WI38 (cell line): ENCODE data around the gene EIF3A.

Source experiments
- H3K4me3 ChIP-seq: 2 replicates; pipeline ENCODE4 v1.5.1; 2011; ENCODE audit warnings: low read depth, mild to moderate bottlenecking, control low read depth, low read length
- CTCF ChIP-seq: IDR thresholded peaks from 2 replicates; pipeline ENCODE4 v1.5.1; 2012; ENCODE audit warnings: low read depth, mild to moderate bottlenecking, control low read depth, low read length

The EIF3A gene

GRCh38 chr10:119007211-119007574, 73.4 kb downstream of the EIF3A start:
- TF ChIP-seq CTCF: no peak
- H3K4me3 ChIP-seq: no peak overlapping the region

GRCh38 chr10:119006451-119007210, 74.0 kb downstream of the EIF3A start:
- TF ChIP-seq CTCF: no peak
- H3K4me3 ChIP-seq: no peak overlapping the region

- no peak for TF ChIP-seq CTCF
- H3K4me3 ChIP-seq: no peak overlapping the region
These were observed 75.1 kb downstream of the EIF3A start for GRCh38 chr10:119005362-119006043.

GRCh38 chr10:119003572-119004289, 76.9 kb downstream of the EIF3A start:
- no peak for TF ChIP-seq CTCF
- H3K4me3 ChIP-seq: no peak overlapping the region

GRCh38 chr10:119001717-119002500, 78.7 kb downstream of the EIF3A start:
- TF ChIP-seq CTCF: no peak
- H3K4me3 ChIP-seq: no peak overlapping the region

- H3K4me3 ChIP-seq: no peak overlapping the region
- TF ChIP-seq CTCF: no peak
These were observed 82.4 kb downstream of the EIF3A start for GRCh38 chr10:118998183-118998582.
